Loucy (cell line): Measurements from ENCODE around the gene RACK1.
A peak's percentile ranks its signal among the peaks of the same experiment; 100 is the strongest.

ENCODE experiments used
- H2AFZ ChIP-seq: fragments of 200-600 bp; sonication (generic); 2 replicates; pipeline ENCODE4 v1.6.0; 2016; ENCODE audit warnings: antibody characterized with exemption, mild to moderate bottlenecking, low read length, moderate library complexity
- H3F3A ChIP-seq: fragments of 200-600 bp; 2 replicates; pipeline ENCODE4 v1.6.0; 2016; ENCODE audit warnings: antibody characterized with exemption, low read depth, mild to moderate bottlenecking
- H3K27me3 ChIP-seq: fragments of 200-600 bp; sonication (generic); 2 replicates; pipeline ENCODE4 v1.6.1; 2014; ENCODE audit warnings: low read length, mild to moderate bottlenecking; ENCODE audit not compliant: insufficient read depth, poor library complexity, severe bottlenecking
- H3K36me3 ChIP-seq: fragments of 200-600 bp; sonication (generic); 2 replicates; pipeline ENCODE4 v1.6.1; 2016; ENCODE audit warnings: low read length; ENCODE audit not compliant: insufficient read depth
- H3K4me1 ChIP-seq: fragments of 200-600 bp; sonication (generic); 2 replicates; pipeline ENCODE4 v1.5.1; 2014; ENCODE audit warnings: low read length, mild to moderate bottlenecking; ENCODE audit not compliant: insufficient read depth, poor library complexity, severe bottlenecking
- H3K4me2 ChIP-seq: fragments of 200-600 bp; sonication (generic); 2 replicates; pipeline ENCODE4 v1.6.0; 2014; ENCODE audit warnings: antibody characterized with exemption, low read length, low read depth, mild to moderate bottlenecking; ENCODE audit not compliant: poor library complexity, severe bottlenecking
- H3K4me3 ChIP-seq: fragments of 200-600 bp; sonication (generic); 2 replicates; pipeline ENCODE4 v1.5.1; 2014; ENCODE audit warnings: low read length, mild to moderate bottlenecking, mixed read lengths; ENCODE audit not compliant: poor library complexity, severe bottlenecking
- H3K79me2 ChIP-seq: fragments of 200-600 bp; sonication (generic); 2 replicates; pipeline ENCODE4 v1.6.1; 2014; ENCODE audit warnings: low read length; ENCODE audit not compliant: insufficient read depth
- H3K9ac ChIP-seq: fragments of 200-600 bp; sonication (generic); 2 replicates; pipeline ENCODE4 v1.6.0; 2014; ENCODE audit warnings: mild to moderate bottlenecking, low read depth, low read length, moderate library complexity; ENCODE audit not compliant: poor library complexity, severe bottlenecking
- H3K9me2 ChIP-seq: fragments of 200-600 bp; sonication (generic); replicated peaks from 2 replicates; pipeline ENCODE4 v1.6.1; 2016; ENCODE audit warnings: low read depth, low read length, mixed read lengths
- H3K9me3 ChIP-seq: fragments of 200-600 bp; sonication (generic); 2 replicates; pipeline ENCODE4 v1.6.1; 2014; ENCODE audit warnings: mild to moderate bottlenecking, antibody characterized with exemption, low read length, low read depth; ENCODE audit not compliant: insufficient read depth
- H4K20me1 ChIP-seq: fragments of 200-600 bp; sonication (generic); 2 replicates; pipeline ENCODE4 v1.6.0; 2014; ENCODE audit warnings: antibody characterized with exemption, low read length, mild to moderate bottlenecking; ENCODE audit not compliant: insufficient read depth, poor library complexity, severe bottlenecking
- EZH2phosphoT487 ChIP-seq: fragments of 200-600 bp; IDR thresholded peaks from 2 replicates; pipeline ENCODE4 v1.6.1; 2018; ENCODE audit warnings: antibody characterized with exemption, mild to moderate bottlenecking, moderate library complexity, borderline replicate concordance
- TF ChIP-seq, protein P1 (sequence below): fragments of 200-600 bp; sonication (generic); conservative IDR thresholded peaks from 2 replicates; pipeline ENCODE4 v1.5.1; 2014; ENCODE audit warnings: mild to moderate bottlenecking, antibody characterized with exemption, low read length

The RACK1 gene

DNA sequence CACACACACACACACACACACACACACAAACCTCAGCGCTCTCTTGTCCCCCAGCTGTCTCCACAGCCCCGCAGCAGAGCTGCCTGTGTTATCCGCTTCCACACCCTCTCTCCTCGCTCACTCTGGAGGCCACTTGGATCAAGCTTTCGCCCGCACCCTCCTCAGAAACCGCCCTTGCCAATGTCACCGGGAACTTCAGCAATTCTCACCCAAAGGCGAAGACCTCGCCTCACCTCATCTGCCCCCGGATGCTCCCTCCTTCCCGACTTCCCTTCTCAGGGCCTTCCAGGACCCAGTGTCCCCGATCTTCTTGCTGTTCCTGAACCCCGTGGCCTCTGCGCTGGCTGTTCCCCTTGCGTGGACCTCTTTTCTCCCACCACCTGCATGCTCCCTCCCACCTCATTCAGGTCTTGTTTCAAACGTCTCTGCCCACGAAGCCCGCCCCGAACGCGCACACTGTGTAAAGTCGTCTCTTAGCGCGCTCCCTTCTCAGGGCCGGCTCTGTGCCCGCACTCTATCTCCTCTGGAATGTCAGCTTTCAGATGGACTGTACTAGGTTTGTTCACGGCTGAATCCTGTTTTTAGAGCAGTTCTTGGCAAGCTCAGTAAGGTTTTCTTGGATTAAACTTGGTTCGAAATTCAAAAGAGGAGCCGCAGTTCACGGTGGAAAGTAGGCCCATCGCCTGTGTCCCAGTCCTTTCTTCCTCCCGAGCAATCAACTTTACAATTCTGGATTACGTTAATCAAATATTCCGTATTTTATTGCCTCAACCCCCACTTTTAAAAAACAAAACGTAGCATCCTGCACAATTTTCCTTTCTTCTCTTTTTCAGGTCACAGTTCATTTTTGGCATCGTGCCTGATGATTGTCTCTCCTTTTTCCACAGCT lies 37.7 kb downstream of the RACK1 start:
- Histone ChIP-seq H3K9me2 (no peaks in the 10 kb centered on the region), H2AFZ (peak overlapping the region; percentile 92), H3K27me3 (no peaks in the 10 kb centered on the region), H3K4me1 (peaks cover 7% of the 10 kb centered on the region), H3K4me2 (peak overlapping the region; percentile 92), H3K36me3 (no peaks in the 10 kb centered on the region), H3K4me3 (peak overlapping the region; percentile 80), H3K9me3 (no peaks in the 10 kb centered on the region), H3F3A (no peaks in the 10 kb centered on the region; the same call in 1 of the 2 replicates), H3K9ac (peak overlapping the region; percentile 76), H3K79me2 (no peaks in the 10 kb centered on the region), H4K20me1 (no peaks in the 10 kb centered on the region)
- TF ChIP-seq, protein P1, sequence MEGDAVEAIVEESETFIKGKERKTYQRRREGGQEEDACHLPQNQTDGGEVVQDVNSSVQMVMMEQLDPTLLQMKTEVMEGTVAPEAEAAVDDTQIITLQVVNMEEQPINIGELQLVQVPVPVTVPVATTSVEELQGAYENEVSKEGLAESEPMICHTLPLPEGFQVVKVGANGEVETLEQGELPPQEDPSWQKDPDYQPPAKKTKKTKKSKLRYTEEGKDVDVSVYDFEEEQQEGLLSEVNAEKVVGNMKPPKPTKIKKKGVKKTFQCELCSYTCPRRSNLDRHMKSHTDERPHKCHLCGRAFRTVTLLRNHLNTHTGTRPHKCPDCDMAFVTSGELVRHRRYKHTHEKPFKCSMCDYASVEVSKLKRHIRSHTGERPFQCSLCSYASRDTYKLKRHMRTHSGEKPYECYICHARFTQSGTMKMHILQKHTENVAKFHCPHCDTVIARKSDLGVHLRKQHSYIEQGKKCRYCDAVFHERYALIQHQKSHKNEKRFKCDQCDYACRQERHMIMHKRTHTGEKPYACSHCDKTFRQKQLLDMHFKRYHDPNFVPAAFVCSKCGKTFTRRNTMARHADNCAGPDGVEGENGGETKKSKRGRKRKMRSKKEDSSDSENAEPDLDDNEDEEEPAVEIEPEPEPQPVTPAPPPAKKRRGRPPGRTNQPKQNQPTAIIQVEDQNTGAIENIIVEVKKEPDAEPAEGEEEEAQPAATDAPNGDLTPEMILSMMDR = no peak
- no peak for TF ChIP-seq EZH2phosphoT487

DNA sequence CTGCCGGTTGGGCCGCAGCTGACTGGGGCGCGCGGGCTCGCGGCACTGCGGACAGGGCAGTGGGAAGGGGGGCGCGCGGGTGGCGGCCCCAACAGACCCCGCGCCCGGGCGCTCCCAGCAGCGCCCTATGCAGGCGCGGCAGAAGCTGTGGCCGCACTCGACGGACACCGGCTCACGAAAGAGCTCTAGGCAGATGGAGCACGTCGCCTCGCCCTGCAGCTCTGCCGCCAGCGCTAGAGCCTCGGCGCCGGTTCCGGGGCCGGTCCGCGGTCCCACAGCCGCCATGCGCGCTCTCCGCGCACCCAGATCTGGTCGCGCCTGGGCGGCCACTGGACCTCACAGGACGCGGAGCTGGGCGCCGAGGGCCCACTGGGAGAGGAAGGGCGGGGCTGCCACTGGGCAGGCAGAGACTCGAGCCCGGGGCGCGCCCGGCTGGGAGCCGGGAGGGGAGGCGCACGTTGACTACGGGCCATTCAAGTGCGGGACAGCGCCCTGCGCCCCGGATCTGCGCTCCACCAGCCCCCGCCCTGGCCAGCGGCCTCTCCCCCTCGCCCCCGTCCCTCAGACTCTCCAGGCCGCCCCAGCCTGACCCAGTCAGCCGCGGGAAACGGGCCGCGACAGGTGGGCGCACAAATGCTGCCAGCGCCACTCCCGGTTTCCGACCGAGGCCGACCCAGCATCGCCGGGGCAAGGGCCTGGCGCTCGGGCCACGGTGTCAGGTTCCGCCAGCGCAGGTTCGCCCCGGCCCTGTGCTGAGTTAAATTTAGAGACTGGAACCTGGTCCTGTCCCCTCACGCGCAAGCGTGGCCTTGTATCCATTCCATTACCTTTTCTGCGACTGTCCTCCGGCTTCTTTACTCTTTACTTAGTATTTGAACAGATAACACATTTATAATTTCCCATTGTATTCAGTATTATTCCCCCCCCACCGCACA lies 38.6 kb downstream of the RACK1 start, which contains the start of gene TRIM7:
TSS of gene TRIM7 (minus strand) at position 371 of the 935 bp plus-strand sequence. CDS start at position 285, 86 bp downstream.
- Histone ChIP-seq H4K20me1 (no peaks in the 10 kb centered on the region), H3F3A (no peaks in the 10 kb centered on the region; the same call in 1 of the 2 replicates), H3K4me3 (peak within 1 kb of the TSS; percentile 80), H3K36me3 (no peaks in the 10 kb centered on the region), H3K27me3 (no peaks in the 10 kb centered on the region), H2AFZ (peak within 1 kb of the TSS; percentile 92), H3K9me3 (no peaks in the 10 kb centered on the region), H3K4me1 (peaks cover 7% of the 10 kb centered on the region), H3K9me2 (no peaks in the 10 kb centered on the region), H3K79me2 (no peaks in the 10 kb centered on the region), H3K9ac (peak within 1 kb of the TSS; percentile 76), H3K4me2 (peak within 1 kb of the TSS; percentile 92)
- TF ChIP-seq, protein P1 = no peak
- no peak for TF ChIP-seq EZH2phosphoT487

DNA sequence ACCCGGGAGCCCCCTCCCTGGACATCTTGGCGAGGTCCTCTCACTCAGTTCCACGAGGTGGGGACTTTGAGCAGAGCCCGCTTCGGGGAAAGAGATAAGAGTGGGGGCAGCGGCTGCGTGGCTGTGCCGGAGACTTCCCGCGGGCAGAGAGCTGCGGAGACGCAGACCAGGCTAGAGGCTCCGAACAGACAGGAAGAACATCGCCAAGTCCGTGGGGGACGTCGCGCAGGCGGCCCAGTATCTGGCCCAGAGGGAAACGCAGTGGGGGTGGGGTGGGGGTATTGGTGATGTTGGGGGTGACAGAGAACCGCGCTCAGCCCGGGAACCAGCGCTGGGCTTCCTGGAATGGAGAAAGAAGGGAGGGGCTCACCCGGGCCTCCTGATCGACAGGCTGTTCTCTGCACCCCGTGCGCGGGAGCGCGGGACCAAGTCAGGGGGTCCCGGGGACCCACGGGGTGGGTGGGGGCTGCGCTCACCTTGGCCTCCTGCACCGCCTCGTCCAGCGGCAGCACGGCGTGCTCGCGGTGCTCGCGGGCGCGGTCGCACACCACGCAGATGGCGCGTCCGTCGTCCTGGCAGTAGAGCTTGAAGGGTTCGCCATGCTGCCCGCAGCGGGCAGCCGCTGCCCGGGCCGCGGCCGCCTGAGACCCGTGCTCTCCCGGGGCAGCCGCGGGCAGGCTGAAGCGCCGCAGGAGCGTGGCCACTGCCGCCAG lies 39.4 kb downstream of the RACK1 start:
- H3K4me2 ChIP-seq = peak overlapping the region; percentile 67
- peak overlapping the region; percentile 73 for H2AFZ ChIP-seq
- no peaks in the 10 kb centered on the region for H3K36me3 ChIP-seq
- peak overlapping the region; percentile 17 for H3K9ac ChIP-seq
- no peaks in the 10 kb centered on the region for H4K20me1 ChIP-seq
- H3K9me2 ChIP-seq = no peaks in the 10 kb centered on the region
- peaks cover 7% of the 10 kb centered on the region for H3K4me1 ChIP-seq
- H3K27me3 ChIP-seq = no peaks in the 10 kb centered on the region
- no peaks in the 10 kb centered on the region for H3K79me2 ChIP-seq
- no peaks in the 10 kb centered on the region; the same call in 1 of the 2 replicates for H3F3A ChIP-seq
- H3K9me3 ChIP-seq = no peaks in the 10 kb centered on the region
- TF ChIP-seq, protein P1 = no peak
- no peak for TF ChIP-seq EZH2phosphoT487
- peak overlapping the region; percentile 71 for H3K4me3 ChIP-seq
